GM23248 (cell line): ENCODE results near the gene ANXA8. TPM values are rescaled to one million over a fixed set of nuclear protein-coding genes. Genes with fewer than 3 reads are reported as not detected.

Source experiments
- DNase-seq: peaks from one replicate; pipeline ENCODE4 v3.0.0-alpha.2; 2015
- H2AFZ ChIP-seq: fragments of 200-600 bp; sonication (generic); 2 replicates; pipeline ENCODE4 v1.6.1; 2016; ENCODE audit warnings: antibody characterized with exemption
- H3F3A ChIP-seq: fragments of 200-600 bp; sonication (generic); 2 replicates; pipeline ENCODE4 v1.6.1; 2016; ENCODE audit warnings: mild to moderate bottlenecking, antibody characterized with exemption, mixed run types; ENCODE audit not compliant: insufficient read depth
- H3K27ac ChIP-seq: fragments of 200-600 bp; sonication (generic); 2 replicates; pipeline ENCODE4 v1.5.1; 2016; ENCODE audit warnings: mild to moderate bottlenecking
- H3K27me3 ChIP-seq: fragments of 200-600 bp; sonication (generic); replicated peaks from 2 replicates; pipeline ENCODE4 v1.6.1; 2016; ENCODE audit warnings: mild to moderate bottlenecking; ENCODE audit not compliant: insufficient read depth
- H3K36me3 ChIP-seq: fragments of 200-600 bp; sonication (generic); 2 replicates; pipeline ENCODE4 v1.6.1; 2016; ENCODE audit warnings: low read depth, mild to moderate bottlenecking
- H3K4me1 ChIP-seq: fragments of 200-600 bp; sonication (generic); 2 replicates; pipeline ENCODE4 v1.6.1; 2016; ENCODE audit warnings: mild to moderate bottlenecking; ENCODE audit not compliant: insufficient read depth
- H3K4me2 ChIP-seq: fragments of 200-600 bp; sonication (generic); one replicate; pipeline ENCODE4 v1.6.1; 2016; ENCODE audit warnings: mild to moderate bottlenecking; ENCODE audit not compliant: unreplicated experiment
- H3K4me3 ChIP-seq: fragments of 200-600 bp; sonication (generic); 2 replicates; pipeline ENCODE4 v1.5.1; 2016; ENCODE audit warnings: mild to moderate bottlenecking
- H3K79me2 ChIP-seq: fragments of 200-600 bp; sonication (generic); 2 replicates; pipeline ENCODE4 v1.6.1; 2016; ENCODE audit warnings: mild to moderate bottlenecking; ENCODE audit not compliant: insufficient read depth
- H3K9ac ChIP-seq: fragments of 200-600 bp; sonication (generic); 2 replicates; pipeline ENCODE4 v1.6.1; 2016; ENCODE audit warnings: mild to moderate bottlenecking
- H3K9me2 ChIP-seq: fragments of 200-600 bp; sonication (generic); 2 replicates; pipeline ENCODE4 v1.6.1; 2016; ENCODE audit warnings: mixed run types, mild to moderate bottlenecking, moderate library complexity; ENCODE audit not compliant: insufficient read depth
- H3K9me3 ChIP-seq: fragments of 200-600 bp; sonication (generic); one replicate; pipeline ENCODE4 v1.6.1; 2017; ENCODE audit warnings: low read depth
- H4K20me1 ChIP-seq: fragments of 200-600 bp; sonication (generic); 2 replicates; pipeline ENCODE4 v1.6.0; 2016; ENCODE audit not compliant: insufficient read depth
- EZH2 ChIP-seq: fragments of 200-600 bp; sonication (generic); IDR thresholded peaks from 2 replicates; pipeline ENCODE4 v1.6.1; 2018; ENCODE audit warnings: antibody characterized with exemption, mild to moderate bottlenecking; ENCODE audit not compliant: insufficient read depth, poor library complexity, severe bottlenecking
- EZH2phosphoT487 ChIP-seq: fragments of 200-600 bp; sonication (generic); IDR thresholded peaks from 2 replicates; pipeline ENCODE4 v1.6.1; 2018; ENCODE audit warnings: antibody characterized with exemption, moderate library complexity, mild to moderate bottlenecking, low read depth; ENCODE audit not compliant: insufficient read depth
- WGBS, 2 experiments: methylation state at CpG; one replicate each; pipeline ENCODE4 v1.1.6; 2015 to 2017; ENCODE audit warnings: low lambda C conversion rate in 2 of 2, low coverage in 1 of 2; ENCODE audit errors: missing lambda C conversion rate in 2 of 2; 5-methylcytosine and 5-hydroxymethylcytosine counted together
- in situ Hi-C: fragments of 300-500 bp; cut with MboI; formaldehyde crosslinking; loops from 2 replicates; pipeline ENCODE4 v1.15.0; 2020
- polyA plus RNA-seq: library from polyadenylated mRNA; unstranded; fragments of >200 nt; fragmentation: Nextera tagmentation; extraction: Ambion mirVana; gene quantifications from 2 replicates; pipeline ENCODE4 v1.2.1, GENCODE V29; 2016
- total RNA-seq: library from RNA; depleted of rRNA; stranded (reverse); fragments of >200 nt; shearing (Covaris generic); gene quantifications from 2 replicates; pipeline ENCODE4 v1.2.3, GENCODE V29; 2014

The ANXA8 gene
- total and polyA plus RNA-seq, 2 experiments from 2014 or later, result 3.4 to 4.5 TPM

DNA sequence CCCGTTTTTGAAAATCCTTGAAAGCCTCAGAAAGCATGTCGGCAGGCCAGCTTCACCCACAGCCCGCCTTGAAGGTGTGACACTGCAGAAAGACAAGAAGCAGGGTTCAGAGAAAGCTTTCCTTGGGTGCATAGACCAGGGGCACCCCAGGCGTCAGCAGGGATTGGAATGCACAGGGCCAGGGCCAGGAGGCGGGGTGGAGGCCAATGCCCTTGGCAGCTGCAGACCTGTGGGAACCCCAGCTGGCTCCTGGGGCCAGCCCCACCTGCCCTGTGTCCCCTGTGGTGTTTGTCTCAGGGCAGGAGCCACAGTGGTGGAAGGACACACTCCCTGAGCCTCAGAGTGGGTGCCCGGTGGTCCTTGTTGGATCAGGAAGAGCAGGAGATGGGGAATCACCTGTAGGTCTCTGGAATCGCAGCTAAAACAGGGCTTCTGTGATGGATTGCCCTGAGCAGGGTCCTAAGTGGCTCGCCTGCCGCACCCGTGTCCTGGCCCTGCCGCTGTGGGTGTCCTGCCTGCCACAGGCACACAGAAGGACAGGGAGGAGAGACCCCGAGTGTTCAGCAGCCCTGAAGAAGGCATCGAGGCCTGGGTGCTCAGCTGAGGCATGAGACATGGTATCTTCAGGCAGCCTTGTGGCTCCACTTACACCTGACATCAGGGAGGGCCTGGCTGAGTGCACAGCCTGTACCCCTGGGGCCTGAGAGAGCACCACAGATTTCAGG, 32.5 kb downstream of the ANXA8 start:
- WGBS, 2 experiments, result 68 to 73% methylated on average over 13 of the region's 13 CpGs
- TF ChIP-seq EZH2phosphoT487 (no peak), EZH2 (no peak)
- Histone ChIP-seq H3K4me3 (no peak overlapping the region), H3K9ac (no peak overlapping the region), H3K9me2 (no peaks in the 10 kb centered on the region), H3K79me2 (no peaks in the 10 kb centered on the region), H3K4me1 (no peaks in the 10 kb centered on the region), H2AFZ (no peak overlapping the region), H3K27me3 (no peaks in the 10 kb centered on the region), H3K9me3 (no peaks in the 10 kb centered on the region), H3K4me2 (no peak overlapping the region), H3K36me3 (no peaks in the 10 kb centered on the region), H3F3A (no peaks in the 10 kb centered on the region), H4K20me1 (no peaks in the 10 kb centered on the region), H3K27ac (no peak overlapping the region)
- no peak for DNase-seq
- in situ Hi-C loops, result no loop called here

- Histone ChIP-seq H3K27me3 (no peaks in the 10 kb centered on the region), H3K36me3 (no peaks in the 10 kb centered on the region), H3K9ac (no peak overlapping the region), H4K20me1 (no peaks in the 10 kb centered on the region), H3K4me1 (no peaks in the 10 kb centered on the region), H3F3A (no peaks in the 10 kb centered on the region), H3K4me3 (no peak overlapping the region), H2AFZ (no peak overlapping the region), H3K79me2 (no peaks in the 10 kb centered on the region), H3K9me3 (no peaks in the 10 kb centered on the region), H3K27ac (no peak overlapping the region), H3K9me2 (no peaks in the 10 kb centered on the region), H3K4me2 (no peak overlapping the region)
- in situ Hi-C loops, result no loop called here
- no peak for DNase-seq
- 50 to 64% methylated on average over 2 of the region's 2 CpGs for WGBS, 2 experiments
- TF ChIP-seq EZH2phosphoT487 (no peak), EZH2 (no peak)
Measured at GRCh38 chr10:47450442-47450841, 33.5 kb downstream of the ANXA8 start.

DNA sequence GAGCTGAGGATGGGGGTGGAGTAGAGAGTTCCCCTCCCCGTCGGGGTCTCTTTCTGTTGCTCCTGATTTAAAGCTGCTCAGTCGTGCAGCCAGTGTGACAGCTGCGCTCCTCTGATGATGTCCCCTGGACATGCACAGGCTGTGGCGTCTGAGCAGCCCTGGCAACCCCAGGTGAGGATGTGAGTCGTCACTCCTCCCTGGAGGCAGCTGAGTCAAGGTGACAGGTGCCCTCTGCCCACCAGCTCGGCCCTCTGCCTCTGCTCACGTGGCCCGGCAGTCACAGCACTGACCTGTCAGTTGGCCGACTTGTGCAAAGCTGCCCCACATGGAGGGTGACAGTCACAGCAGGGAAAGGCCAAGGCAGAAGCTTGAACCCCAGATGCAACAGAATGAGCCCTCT, 33.9 kb downstream of the ANXA8 start:
- H4K20me1 ChIP-seq, result no peaks in the 10 kb centered on the region
- DNase-seq, result no peak
- H2AFZ ChIP-seq, result no peak overlapping the region
- no peaks in the 10 kb centered on the region for H3K27me3 ChIP-seq
- H3K27ac ChIP-seq, result no peak overlapping the region
- no peak overlapping the region for H3K4me3 ChIP-seq
- H3K9ac ChIP-seq, result no peak overlapping the region
- no peaks in the 10 kb centered on the region for H3K36me3 ChIP-seq
- H3F3A ChIP-seq, result no peaks in the 10 kb centered on the region
- H3K9me3 ChIP-seq, result no peaks in the 10 kb centered on the region
- no peaks in the 10 kb centered on the region for H3K4me1 ChIP-seq
- H3K79me2 ChIP-seq, result no peaks in the 10 kb centered on the region
- in situ Hi-C loops, result no loop called here
- H3K4me2 ChIP-seq, result no peak overlapping the region
- TF ChIP-seq EZH2phosphoT487 (no peak), EZH2 (no peak)
- no peaks in the 10 kb centered on the region for H3K9me2 ChIP-seq
- 75 to 79% methylated on average over 10 of the region's 10 CpGs for WGBS, 2 experiments

- no peaks in the 10 kb centered on the region for H3F3A ChIP-seq
- H3K27ac ChIP-seq, result no peak overlapping the region
- no peaks in the 10 kb centered on the region for H3K9me3 ChIP-seq
- H3K4me3 ChIP-seq, result no peak overlapping the region
- H3K9ac ChIP-seq, result no peak overlapping the region
- no peak overlapping the region for H2AFZ ChIP-seq
- no peaks in the 10 kb centered on the region for H3K9me2 ChIP-seq
- H3K4me1 ChIP-seq, result no peaks in the 10 kb centered on the region
- no peaks in the 10 kb centered on the region for H3K36me3 ChIP-seq
- TF ChIP-seq EZH2phosphoT487 (no peak), EZH2 (no peak)
- WGBS, 2 experiments, result 61 to 64% methylated on average over 9 of the region's 9 CpGs
- no peaks in the 10 kb centered on the region for H3K79me2 ChIP-seq
- no peak for DNase-seq
- H3K27me3 ChIP-seq, result no peaks in the 10 kb centered on the region
- H4K20me1 ChIP-seq, result no peaks in the 10 kb centered on the region
- in situ Hi-C loops, result no loop called here
- H3K4me2 ChIP-seq, result no peak overlapping the region
Measured at GRCh38 chr10:47449102-47449978, 34.6 kb downstream of the ANXA8 start.
